Uterus (tissue), 2 donors: Measurements from ENCODE around the gene MED25.

ENCODE experiments used
- POLR2A ChIP-seq, 2 donors: fragments of 450-650 bp; IDR thresholded peaks; one replicate each; pipeline ENCODE4 v1.6.1; 2016; ENCODE audit warnings: antibody characterized with exemption in 2 of 2, mild to moderate bottlenecking in 1 of 2, moderate library complexity in 1 of 2
- TF ChIP-seq, protein P1 (sequence below), 4 experiments: fragments of 200-600 bp in 2 of 4; fragments of 450-650 bp in 2 of 4; sonication (generic) in 2 of 4; IDR thresholded peaks; one replicate each; pipeline ENCODE4 v1.5.1; 2016 to 2019; ENCODE audit warnings: antibody characterized with exemption in 4 of 4, mild to moderate bottlenecking in 2 of 4, moderate library complexity in 1 of 4

DNA sequence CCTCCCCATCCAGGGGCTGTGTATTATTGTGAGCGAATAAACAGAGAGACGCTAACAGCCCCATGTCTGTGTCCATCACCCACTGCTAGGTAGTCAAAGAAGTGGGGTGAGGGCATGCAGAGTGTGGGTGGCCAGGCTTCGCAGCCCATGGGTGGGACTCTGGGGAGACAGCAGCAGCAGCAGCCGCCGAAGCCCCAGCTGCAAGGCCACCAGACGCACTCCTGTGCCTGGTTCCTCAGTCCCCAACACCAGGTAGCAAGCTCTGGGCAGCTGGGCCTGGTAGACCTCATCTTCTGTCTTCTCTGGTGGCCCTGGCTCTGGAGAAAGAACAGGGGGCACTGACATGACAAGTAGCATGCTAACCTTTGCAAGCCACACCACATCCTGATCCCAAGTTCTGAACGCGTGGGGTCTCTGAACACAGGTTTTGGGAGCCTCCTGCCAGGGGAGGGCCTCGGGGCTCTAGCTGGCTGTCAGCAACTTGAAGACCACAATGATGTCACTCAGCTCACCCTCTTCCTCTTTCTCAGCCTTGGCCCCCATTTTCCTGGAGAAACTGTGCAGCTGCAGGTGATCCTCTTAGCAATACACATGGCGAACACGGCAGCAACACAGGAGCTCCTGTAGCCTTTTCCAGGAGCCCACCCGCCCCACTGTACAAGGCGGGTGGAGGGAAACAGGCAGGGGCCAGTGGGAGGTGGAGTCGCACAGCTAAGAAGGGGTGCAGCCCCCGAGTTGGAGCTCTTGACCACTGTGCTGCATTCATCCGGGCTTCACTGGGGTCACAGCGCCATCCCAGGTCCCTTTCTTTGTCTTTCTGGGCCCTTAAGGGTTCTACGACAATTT lies 10.8 kb upstream of the MED25 start:
- TF ChIP-seq, protein P1, sequence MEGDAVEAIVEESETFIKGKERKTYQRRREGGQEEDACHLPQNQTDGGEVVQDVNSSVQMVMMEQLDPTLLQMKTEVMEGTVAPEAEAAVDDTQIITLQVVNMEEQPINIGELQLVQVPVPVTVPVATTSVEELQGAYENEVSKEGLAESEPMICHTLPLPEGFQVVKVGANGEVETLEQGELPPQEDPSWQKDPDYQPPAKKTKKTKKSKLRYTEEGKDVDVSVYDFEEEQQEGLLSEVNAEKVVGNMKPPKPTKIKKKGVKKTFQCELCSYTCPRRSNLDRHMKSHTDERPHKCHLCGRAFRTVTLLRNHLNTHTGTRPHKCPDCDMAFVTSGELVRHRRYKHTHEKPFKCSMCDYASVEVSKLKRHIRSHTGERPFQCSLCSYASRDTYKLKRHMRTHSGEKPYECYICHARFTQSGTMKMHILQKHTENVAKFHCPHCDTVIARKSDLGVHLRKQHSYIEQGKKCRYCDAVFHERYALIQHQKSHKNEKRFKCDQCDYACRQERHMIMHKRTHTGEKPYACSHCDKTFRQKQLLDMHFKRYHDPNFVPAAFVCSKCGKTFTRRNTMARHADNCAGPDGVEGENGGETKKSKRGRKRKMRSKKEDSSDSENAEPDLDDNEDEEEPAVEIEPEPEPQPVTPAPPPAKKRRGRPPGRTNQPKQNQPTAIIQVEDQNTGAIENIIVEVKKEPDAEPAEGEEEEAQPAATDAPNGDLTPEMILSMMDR (IDR thresholded peaks at IDR 0.05) = no peak
- TF ChIP-seq POLR2A (IDR thresholded peaks at IDR 0.05) = no peak
